MCF 10A (cell line): ENCODE data around the gene GSTO1. TPM values are rescaled to one million over a fixed set of nuclear protein-coding genes. Genes with fewer than 3 reads are reported as not detected.

ENCODE experiments used
- BruUV-seq: library from RNA; stranded (reverse); fragments of 400-500 nt; replicated peaks from 2 replicates; lab custom pipeline; 2021; lab: Mats Ljungman, UMichigan
- CTCF ChIA-PET: fragments of 300-600 bp; sonication (Branson Sonifier 250); formaldehyde crosslinking; extraction: SDS; loops from one replicate; lab custom pipeline; 2021; ENCODE audit warnings: antibody characterized with exemption, inconsistent platforms; lab: Yijun Ruan, JAX
- POLR2A ChIA-PET: fragments of 300-600, 350-650 bp; sonication (Branson Sonifier 250); formaldehyde crosslinking; extraction: SDS; loops from one replicate; lab custom pipeline; 2020; ENCODE audit warnings: antibody characterized with exemption, inconsistent platforms; lab: Yijun Ruan, JAX
- DNase-seq: peaks from one replicate; pipeline ENCODE4 v3.0.0-alpha.2; 2018; ENCODE audit not compliant: unreplicated experiment
- H3K27ac Mint-ChIP-seq: one replicate; pipeline ENCODE4 v1.8.0; 2022; ENCODE audit warnings: mild to moderate bottlenecking, low read depth, mixed read lengths; ENCODE audit not compliant: unreplicated experiment
- H3K27me3 Mint-ChIP-seq: one replicate; pipeline ENCODE4 v1.8.0; 2022; ENCODE audit warnings: mixed read lengths; ENCODE audit not compliant: insufficient read depth, unreplicated experiment
- H3K36me3 Mint-ChIP-seq: one replicate; pipeline ENCODE4 v1.8.0; 2022; ENCODE audit warnings: mild to moderate bottlenecking, moderate library complexity, mixed read lengths; ENCODE audit not compliant: insufficient read depth, unreplicated experiment
- H3K4me1 Mint-ChIP-seq: one replicate; pipeline ENCODE4 v1.8.0; 2022; ENCODE audit warnings: mixed read lengths; ENCODE audit not compliant: insufficient read depth, unreplicated experiment
- H3K4me3 Mint-ChIP-seq: one replicate; pipeline ENCODE4 v1.8.0; 2022; ENCODE audit warnings: mild to moderate bottlenecking, moderate library complexity, mixed read lengths; ENCODE audit not compliant: unreplicated experiment
- H3K9me3 Mint-ChIP-seq: one replicate; pipeline ENCODE4 v1.8.0; 2022; ENCODE audit warnings: mixed read lengths; ENCODE audit not compliant: unreplicated experiment
- CTCF ChIP-seq: fragments of 200-600 bp; IDR thresholded peaks from one replicate; pipeline ENCODE4 v1.8.0; 2022; ENCODE audit warnings: antibody characterized with exemption, mild to moderate bottlenecking; ENCODE audit not compliant: unreplicated experiment
- intact Hi-C: fragments of 100-400 bp; cut with micrococcal nuclease; formaldehyde crosslinking; loops from 2 replicates; pipeline ENCODE4 v1.14.1; 2022
- total RNA-seq: library from RNA; stranded (reverse); gene quantifications from 2 replicates; pipeline ENCODE4 v1.2.3, GENCODE V29; 2022

GSTO1 gene
- total RNA-seq, 1 experiment from 2014 or later = 61.8 TPM

DNA sequence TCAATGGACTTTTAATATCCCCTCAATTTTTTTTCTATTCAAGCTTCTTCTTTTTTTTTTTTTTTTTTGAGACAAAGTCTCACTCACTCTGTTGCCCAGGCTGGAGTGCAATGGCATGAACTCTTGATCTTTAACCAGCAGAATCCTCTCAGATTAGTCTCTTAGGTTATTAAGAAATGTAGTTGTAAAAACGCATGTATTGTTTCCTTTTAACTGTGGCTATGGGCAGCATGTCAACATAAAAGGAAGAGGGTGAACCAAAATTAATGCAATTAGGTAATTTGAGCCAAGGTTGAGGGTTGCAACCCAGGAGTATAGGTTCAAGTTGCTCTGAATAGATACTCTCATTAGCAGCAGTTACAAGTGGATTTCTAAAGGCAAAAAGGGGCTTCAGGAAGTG lies 4.3 kb upstream of the GSTO1 start:
- no TSS peak for BruUV-seq
- POLR2A ChIA-PET = interaction anchor here (0.6 to 0.8 kb wide), 2 partner anchors 9 to 12 kb away, joined by 3 read pairs; no protein-coding TSS in a partner anchor
- no peaks in the 10 kb centered on the region for H3K9me3 Mint-ChIP-seq

DNA sequence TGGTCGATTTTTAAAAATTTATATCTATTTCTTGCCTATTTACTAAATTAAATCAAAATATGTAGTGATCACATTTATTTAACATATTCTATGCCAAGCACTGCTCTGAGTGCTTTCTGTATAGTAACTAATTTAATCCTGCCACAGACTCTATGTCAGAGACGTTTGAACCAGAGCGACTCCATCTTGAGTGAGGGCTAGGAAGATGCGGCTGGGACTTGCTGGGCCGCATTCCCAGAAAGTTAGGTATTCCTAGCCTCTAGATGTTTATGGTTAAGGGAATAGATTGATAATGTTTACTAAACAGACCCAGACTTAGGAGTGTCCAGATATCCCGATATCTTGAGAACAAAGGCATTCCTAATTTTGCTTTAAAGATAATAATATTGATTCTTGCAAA lies 3.2 kb upstream of the GSTO1 start:
- H3K36me3 Mint-ChIP-seq = peaks cover 7% of the 10 kb centered on the region
- no peak overlapping the region for H3K4me3 Mint-ChIP-seq
- no TSS peak for BruUV-seq
- peaks cover 17% of the 10 kb centered on the region for H3K4me1 Mint-ChIP-seq
- intact Hi-C loops = no loop called here
- CTCF ChIA-PET = no interaction called here
- H3K27ac Mint-ChIP-seq = no peak overlapping the region
- no peak for DNase-seq
- POLR2A ChIA-PET = interaction anchor here (0.8 kb wide), 1 partner anchor 11 kb away, joined by 3 read pairs; no protein-coding TSS in a partner anchor
- TF ChIP-seq CTCF = no peak
- H3K9me3 Mint-ChIP-seq = no peaks in the 10 kb centered on the region
- no peaks in the 10 kb centered on the region for H3K27me3 Mint-ChIP-seq

More for the DNA sequence above, 4.3 kb upstream of the GSTO1 start:
- H3K4me3 Mint-ChIP-seq = no peak overlapping the region
- intact Hi-C loops = no loop called here
- CTCF ChIA-PET = interaction anchor here (0.7 to 0.9 kb wide), 3 partner anchors 9 to 972 kb away, joined by 3 read pairs; no protein-coding TSS in a partner anchor
- no peak overlapping the region for H3K27ac Mint-ChIP-seq
- no peaks in the 10 kb centered on the region for H3K36me3 Mint-ChIP-seq
- peaks cover 17% of the 10 kb centered on the region for H3K4me1 Mint-ChIP-seq
- TF ChIP-seq CTCF = no peak
- no peaks in the 10 kb centered on the region for H3K27me3 Mint-ChIP-seq
- DNase-seq = no peak

- no peak for TF ChIP-seq CTCF
- Mint-ChIP-seq H3K9me3 (no peaks in the 10 kb centered on the region), H3K36me3 (peaks cover 16% of the 10 kb centered on the region), H3K4me1 (peaks cover 17% of the 10 kb centered on the region), H3K4me3 (no peak overlapping the region), H3K27ac (no peak overlapping the region), H3K27me3 (no peaks in the 10 kb centered on the region)
- no TSS peak for BruUV-seq
- ChIA-PET CTCF (interaction anchor here (14.7 kb wide), 1 partner anchor 20 kb away, joined by 139 read pairs; the partner anchor contains the start of gene GSTO2), POLR2A (interaction anchor here (4.1 kb wide), 1 partner anchor 20 kb away, joined by 51 read pairs; the partner anchor contains the start of gene CFAP43)
- DNase-seq = no peak
- intact Hi-C loops = no loop called here
These were observed 2.3 kb upstream of the GSTO1 start for GRCh38 chr10:104252368-104252767.

GRCh38 chr10:104253106-104253505 lies 1.6 kb upstream of the GSTO1 start:
- Mint-ChIP-seq H3K27me3 (no peaks in the 10 kb centered on the region), H3K4me3 (peak overlapping the region; percentile 80), H3K27ac (no peak overlapping the region), H3K4me1 (peaks cover 19% of the 10 kb centered on the region), H3K9me3 (no peaks in the 10 kb centered on the region), H3K36me3 (peaks cover 23% of the 10 kb centered on the region)
- CTCF ChIA-PET = interaction anchor here (1.0 to 14.7 kb wide), 2 partner anchors 20 to 97 kb away, joined by 3 to 139 read pairs; partner anchors contain the start of gene GSTO2
- no peak for TF ChIP-seq CTCF
- DNase-seq = no peak
- BruUV-seq = no TSS peak
- POLR2A ChIA-PET = interaction anchor here (3.8 to 5.8 kb wide), 5 partner anchors 16 to 172 kb away, joined by 27 to 56 read pairs (median 42); partner anchors contain the start of genes CFAP43, GSTO2 and SFR1
- intact Hi-C loops = no loop called here
